NCI-H774 (cell line): ENCODE results near the gene SPESP1.
"Not testable (repeated sequence)": the region's sequence is repeated elsewhere in the genome, so short reads cannot be mapped to it uniquely, and the experiment has no call there.

Experiments
- DNase-seq: peaks from one replicate; lab custom pipeline; 2025; lab: John Stamatoyannopoulos, UW

Gene SPESP1

DNA sequence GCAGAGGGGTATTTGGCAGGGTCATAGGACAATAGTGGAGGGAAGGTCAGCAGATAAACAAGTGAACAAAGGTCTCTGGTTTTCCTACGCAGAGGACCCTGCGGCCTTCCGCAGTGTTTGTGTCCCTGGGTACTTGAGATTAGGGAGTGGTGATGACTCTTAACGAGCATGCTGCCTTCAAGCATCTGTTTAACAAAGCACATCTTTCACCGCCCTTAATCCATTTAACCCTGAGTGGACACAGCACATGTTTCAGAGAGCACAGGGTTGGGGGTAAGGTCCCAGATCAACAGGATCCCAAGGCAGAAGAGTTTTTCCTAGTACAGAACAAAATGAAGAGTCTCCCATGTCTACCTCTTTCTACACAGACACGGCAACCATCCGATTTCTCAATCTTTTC is 33.4 kb downstream of the SPESP1 start:
- not testable (repeated sequence) for DNase-seq

DNA sequence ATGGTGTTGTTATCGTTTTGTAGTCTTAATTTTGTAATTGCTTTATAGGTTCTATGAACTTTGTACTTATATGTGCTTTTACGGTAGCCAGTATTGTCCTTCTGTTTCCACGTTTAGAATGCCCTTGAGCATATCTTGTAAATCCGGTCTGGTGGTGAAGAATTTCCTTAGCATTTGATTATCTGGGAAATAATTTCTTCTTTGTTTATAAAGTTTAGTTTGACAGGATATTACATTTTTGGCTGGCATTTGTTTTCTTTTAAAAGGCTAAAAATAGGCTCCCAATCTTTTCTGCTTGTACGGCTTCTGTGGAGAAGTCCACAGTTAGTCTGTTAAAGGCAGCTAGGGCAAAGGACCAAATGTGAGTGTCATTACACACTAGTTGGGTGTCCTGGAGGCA is 36.7 kb downstream of the SPESP1 start:
- DNase-seq: no peak

DNA sequence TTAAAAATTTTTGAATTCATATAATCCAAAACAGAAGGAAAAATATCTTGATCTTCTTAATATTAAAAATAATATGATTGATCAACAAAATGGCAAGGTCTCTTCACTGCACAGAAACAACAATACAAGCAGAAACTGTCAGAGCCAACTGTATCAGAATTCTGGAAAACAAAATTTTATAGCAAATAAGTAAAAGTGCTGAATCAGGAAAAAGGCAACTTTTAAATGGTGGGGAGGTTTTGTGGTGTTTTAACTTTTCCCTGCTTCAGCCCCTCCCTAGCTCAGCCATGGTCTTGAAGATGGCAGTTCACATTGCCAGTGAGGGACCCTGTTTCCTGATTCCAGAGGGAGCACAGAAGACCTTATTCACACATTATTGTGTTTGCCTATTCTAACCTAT is 37.6 kb downstream of the SPESP1 start:
- no peak for DNase-seq

DNA sequence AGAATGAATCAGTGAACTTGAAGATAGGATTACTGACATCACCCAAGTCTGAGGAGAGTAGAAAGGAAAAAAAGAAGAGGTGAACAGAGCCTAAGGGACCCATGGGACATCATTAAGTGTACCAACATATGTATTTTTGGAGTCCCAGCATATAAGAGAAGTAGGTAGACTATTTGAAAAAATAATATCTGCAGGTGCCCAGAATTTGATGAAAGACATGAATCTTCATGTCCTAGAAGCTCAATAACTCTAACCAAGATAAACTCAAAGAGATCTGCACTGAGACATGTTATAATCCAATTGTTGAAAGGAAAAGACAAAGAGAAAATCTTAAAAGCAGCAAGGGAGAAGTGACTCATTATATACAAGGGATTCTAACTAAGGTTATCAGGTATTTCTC is 39.0 kb downstream of the SPESP1 start:
- DNase-seq: no peak

DNA sequence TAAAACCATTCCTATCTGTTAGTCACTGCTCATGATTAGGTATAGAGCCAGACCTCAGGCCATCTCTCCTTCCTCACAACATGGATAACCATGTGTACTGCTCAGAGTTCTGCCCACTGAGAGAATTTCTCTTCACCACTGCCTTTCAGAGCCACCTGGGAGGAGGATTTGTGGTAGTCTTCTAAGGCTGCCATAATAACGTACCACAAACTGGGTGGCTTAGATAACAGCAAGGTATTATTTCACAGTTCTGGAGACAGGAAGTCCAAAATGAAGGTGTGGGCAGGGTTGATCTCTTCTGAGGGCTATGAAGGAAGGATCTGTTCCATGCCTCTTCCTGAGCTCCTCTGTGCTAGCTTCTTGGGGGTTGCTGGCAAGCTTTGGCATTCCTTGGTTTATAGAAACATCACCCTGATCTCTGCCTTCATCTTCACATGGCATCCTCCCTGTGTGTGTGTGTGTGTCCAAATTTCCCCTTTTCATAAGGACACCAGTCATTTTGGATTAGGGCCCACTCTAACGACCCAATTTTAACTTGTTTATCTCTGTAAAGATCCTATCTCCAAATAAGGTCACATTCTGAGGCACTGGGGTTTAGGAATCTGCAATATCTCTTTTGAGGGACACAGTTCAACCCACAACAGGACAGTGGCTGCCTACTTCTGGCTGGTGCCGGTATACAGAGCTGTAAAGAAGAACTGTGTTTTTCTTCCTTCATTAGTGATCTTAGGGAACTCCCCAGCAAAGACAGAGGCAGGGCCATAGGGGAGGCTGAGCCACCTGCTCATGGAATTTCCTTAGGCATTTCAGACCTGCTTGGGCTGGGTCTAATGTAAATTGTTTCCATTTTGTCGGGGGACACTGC is 42.1 kb downstream of the SPESP1 start:
- DNase-seq: no peak

DNA sequence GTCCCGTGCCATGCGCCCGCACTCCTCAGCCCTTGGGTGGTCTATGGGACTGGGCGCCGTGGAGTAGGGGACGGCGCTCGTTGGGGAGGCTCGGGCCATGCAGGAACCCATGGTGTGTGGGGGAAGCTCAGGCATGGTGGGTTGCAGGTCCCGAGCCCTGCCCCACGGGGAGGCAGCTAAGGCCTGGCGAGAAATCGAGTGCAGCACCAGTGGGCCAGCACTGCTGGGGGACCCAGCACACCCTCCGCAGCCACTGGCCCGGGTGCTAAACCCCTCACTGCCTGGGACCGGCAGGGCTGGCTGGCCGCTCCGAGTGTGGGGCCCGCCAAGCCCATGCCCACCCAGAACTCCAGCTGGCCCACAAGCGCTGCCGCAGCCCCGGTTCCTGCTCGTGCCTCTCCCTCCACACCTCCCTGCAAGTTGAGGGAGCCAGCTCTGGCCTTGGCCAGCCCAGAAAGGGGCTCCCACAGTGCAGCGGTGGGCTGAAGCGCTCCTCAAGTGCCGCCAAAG is 45.4 kb downstream of the SPESP1 start:
- DNase-seq: not testable (repeated sequence)

DNA sequence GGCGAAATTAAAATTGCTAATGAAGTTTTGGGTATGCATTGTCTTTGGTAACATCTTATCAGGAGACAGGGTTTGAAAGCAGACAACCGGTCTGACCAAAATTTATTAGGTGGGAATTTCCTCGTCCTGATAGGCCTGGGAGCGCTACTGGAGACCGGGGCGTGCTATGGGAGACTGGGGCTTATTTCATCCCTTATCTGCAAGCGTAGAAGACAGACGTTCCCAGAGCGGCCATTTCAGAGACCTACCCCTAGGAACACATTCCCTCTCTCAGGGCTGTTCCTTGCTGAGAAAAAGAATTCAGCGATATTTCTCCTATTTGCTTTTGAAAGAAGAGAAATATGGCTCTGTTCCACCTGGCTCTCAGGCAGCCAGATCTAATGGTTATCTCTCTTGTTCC is 47.1 kb downstream of the SPESP1 start:
- DNase-seq: not testable (repeated sequence)

DNA sequence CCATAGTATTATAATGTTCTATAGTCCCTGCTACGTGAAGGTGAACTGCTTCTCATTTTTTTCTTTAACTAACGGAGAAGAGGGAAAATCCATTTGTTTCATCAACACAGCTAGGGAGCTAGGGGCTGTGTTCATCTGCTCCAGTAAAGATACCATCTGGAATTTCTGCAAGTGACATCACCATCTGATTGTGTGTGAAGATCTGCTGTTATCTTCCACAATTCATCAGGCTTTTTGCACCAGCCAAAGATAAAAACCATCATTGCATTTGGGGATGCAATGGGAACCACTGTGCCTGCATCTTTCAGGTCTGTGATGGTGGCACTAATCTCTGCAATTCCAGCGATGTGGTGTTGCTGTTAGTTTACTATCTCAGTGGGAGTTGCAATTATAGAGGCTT is 48.7 kb downstream of the SPESP1 start:
- DNase-seq: no peak

DNA sequence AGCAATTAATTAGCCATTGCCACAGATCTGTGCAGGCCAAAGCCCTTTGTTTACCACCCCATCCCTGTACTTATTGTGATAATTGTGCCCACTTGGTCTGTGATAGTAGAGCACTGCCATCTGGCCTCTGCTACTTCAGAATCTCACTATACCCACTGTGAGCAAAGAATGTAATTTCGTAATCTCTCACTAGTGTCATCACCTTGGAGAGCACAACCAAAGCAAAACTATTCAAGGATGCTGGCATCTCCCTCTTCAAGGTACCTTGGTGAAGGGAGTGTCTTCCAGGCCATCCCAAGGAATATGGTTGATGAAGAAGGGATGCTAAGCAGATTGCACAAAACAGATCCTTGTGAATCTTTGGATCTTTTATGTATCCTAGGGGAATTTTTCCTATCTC is 49.5 kb downstream of the SPESP1 start:
- no peak for DNase-seq

DNA sequence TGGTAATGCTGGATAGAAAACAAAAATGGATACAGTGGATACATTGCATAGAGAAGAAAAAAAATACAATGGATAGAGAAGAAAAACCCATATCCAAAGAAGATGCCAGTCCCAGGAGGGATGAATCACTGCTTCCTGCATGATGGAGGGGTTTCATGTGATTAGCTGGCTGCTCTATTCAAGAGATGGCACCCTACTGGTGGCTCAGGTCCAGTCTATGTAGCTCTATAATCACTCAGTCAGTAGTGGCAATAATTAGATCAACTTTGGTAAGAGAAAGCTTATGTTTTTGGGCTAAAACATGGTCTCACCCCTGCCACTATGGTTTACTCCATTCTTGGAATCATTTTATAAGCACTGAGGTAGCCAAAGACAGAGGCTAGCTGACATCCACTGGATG is 50.5 kb downstream of the SPESP1 start:
- no peak for DNase-seq

DNA sequence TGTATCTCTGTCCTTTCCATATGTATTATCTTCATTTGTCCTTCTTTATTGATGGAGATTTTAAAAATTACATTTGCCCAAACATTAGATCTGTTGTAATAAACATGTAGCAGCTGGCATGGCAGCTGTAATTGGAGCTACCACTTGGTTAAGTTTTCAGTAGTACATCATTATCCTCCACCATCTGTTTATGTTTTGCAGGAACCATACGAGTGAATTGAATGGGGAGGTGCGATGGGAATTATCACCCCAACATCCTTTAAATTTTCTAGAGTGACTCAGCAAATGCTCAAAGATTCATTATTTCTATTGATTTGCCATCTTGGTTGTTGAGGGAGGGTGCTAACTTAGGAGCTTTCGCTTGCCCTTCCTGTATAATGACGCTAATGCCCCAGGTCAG is 51.6 kb downstream of the SPESP1 start:
- no peak for DNase-seq

DNA sequence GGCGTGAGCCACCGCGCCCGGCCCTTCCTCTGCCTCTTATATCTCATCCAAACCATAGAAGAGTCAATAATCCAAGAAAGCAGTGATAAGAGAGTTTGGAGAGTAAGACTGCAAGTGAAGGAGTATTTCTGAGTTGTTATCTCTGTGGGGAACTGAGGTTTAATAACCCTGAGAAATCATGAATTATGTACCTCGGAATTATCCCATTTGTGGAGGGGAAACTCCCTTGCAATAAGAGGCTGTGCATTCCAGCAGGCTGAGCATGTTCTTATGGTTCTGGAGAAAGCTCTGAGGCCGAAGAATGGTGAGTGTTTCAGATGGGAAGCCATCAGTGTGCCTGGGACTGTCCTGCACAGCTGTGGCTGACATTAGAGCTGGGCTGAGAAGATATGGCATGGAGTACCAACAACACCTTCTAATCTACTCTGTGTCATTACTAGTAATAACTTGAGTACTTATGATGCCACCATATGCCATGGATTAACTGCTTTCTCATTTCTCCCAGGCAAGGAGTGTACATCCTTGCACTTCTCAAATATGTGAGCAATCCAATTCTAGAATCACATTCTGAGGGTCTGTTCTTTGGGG is 52.7 kb downstream of the SPESP1 start:
- no peak for DNase-seq

DNA sequence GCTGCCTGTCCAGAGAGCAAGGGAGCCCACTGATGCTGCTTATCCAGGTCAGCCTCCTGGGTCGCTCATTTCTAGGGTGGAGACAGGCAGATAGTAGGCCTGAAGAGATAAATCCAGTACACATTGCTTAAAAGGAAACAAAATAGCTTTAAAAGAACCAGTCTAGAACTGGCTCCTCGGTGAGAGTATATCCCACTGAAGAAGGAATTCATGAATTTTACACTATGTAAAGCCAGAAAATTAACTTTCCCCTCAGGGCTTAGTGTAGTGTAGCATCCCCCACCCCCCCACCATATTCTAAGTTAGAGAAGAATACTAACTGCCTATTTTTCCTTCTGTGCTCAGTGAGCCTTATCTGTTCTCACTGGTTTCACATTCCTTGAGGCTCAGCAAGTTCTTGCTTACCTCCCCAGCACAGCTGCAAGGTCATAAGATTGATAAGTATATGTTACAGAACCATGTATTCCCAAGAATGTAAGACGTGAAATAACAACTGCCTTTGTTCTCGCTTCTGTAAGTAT is 53.7 kb downstream of the SPESP1 start:
- no peak for DNase-seq

DNA sequence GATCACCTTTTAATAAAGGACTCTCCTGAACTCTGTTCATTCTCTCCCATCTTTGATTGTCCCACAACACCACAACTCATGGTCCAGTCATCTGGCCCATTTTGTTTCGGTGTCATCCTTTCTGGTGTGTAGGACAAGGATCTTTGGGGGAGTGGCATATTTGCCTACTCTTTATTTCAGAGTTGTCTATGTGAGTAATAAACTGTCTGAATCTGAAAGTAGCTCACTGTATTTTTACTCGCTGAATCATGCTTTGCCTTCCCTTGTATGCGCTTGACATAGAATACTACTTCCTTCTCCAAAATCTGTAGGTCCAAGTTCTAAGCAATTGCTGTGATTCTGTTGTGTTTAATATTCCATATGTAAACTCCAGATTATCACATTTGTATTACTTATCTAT is 54.3 kb downstream of the SPESP1 start:
- no peak for DNase-seq

DNA sequence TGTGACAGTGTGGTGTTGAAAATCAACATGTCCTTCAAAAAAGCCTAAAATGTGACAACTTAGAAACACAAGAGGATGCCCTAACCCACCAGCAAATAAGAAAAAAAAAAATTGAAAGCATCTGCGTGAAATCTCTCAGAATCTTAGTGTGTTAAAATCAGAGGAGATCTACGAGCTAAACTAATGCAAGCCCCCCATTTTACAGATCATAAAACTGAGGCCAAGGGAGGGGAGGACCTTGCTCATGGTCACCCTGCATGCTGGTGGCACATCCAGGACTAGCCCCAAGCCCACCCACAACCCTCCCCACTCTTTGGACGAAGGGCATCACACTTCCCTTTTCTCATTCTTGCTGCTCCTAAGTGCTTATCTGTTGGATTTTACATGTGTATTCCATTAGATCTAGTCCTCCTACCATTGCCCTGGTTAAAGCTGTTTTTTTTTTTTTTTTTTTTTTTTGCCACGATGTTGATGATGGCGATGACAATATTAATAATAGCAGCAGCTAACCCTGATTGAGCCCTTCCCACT is 55.1 kb downstream of the SPESP1 start:
- DNase-seq: no peak

DNA sequence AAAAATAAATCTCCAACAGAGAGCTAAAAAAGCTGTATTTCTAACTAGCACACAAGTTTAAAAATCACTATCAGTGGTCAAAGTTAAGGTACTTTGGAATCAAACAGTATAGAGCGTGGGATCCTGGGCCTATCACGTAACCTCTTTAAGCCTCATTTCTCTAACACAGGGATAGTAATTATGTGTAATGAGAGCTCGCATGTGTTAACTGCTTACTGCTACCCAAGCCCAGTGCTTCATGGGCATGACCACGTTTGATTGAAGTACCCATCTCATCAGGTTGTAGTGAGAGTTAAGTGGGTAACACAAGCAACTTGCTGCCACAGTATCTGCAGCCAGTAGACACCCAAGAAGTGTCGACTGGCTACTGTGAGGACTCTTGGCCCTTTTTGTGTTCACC is 56.0 kb downstream of the SPESP1 start:
- no peak for DNase-seq

DNA sequence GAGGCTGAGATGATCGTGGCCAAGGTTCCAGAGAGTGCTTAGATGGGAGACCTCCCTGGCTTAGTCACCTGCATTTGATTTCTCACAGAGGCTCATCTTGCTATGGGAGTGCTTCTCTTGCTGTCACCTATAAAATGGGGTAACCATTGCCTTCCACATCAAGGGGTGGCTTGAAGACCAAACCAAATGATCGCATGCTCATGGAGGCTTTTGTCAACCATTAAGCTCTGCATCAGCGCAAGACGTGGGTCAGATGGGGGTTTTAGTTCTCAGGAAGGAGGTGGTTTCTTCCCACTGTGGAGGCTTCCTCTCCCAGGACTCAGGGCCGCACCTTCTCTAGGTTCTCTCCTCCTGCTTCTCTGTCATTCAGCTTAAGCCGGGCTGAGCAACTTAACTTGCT is 56.8 kb downstream of the SPESP1 start:
- DNase-seq: no peak

DNA sequence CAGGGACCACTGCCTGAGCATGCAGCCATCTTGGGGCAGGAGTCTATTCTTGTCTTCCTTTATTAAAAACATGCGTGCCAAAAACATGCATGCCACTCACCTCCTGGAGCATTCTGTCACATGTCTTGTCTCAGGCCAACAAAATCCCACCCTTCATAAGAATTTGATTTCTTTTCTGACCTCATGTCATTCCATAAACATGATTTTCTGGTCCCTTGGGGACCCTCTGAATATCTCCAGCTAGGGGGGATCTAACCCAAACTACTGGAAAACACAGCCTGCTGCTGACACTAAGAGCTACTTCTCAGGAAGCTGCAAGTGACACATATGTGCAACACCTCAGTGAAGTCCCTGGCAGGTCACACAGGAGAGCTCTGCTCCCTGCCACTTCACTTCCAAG is 57.4 kb downstream of the SPESP1 start:
- no peak for DNase-seq

DNA sequence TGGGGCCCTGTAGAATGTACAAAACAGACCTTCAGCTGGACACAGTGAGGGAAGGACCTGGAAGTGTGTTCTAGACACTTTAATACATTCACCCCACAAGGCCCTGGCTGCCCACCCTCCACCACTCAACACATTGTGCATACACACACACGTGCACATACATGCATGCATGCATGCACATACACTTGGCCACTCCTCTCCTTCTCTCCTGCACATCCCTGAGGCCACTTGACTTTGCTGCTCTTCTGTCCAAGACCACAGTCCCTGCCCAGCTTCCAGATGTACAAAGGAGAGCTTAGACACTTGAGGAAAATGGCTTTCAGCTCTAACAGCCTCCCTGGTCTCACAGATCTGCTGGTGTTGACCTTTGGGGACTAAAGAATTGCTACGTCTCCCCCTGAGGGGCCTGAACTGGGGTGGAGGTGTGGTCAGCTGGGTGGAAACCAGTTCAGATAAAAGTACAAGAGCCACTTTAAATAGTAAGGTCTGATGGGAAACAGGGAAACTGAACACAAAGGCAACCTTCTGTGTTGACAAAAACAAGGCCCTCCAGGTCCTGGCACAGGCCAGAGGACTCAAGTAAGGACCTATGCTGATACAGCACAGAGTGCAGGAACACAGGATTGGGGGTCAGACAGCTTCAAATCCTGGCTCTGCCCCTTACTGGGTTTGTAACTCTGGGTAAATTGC is 59.4 kb downstream of the SPESP1 start:
- DNase-seq: no peak

DNA sequence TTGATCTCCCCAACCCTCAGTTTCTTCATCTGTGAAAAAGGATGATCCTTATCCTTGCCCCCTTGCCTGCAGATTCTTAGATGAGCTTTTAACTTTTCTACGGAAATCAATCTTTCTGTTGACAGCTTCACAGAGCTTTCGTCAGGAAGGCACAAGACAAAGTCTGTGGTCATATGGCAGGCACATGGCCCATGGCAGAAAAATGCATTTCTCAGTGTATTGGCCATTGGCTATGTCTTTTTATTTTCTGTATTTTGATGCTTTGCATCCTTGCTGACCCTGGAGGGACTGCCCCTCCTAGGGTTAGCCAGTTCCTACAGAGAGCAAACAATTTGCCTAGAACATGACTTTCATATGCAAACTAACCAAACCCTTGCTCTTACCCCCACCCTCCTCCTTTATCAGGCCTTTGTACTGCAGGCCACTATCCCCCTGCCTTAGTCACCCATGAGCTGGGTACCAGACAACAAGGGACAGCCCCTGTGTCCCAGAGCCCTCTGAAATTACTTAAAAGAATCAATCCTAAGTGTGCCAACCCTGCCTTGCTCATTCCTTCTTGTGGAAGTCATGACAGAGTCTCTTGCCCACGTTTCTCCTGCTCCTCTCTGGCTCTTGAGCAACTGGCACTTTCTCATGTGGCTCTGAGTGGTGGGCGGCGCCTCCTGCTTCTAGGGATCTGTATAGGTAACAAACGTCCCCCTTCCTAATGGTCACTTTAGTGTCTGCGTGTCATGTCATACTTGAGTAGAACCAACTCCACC is 60.1 kb downstream of the SPESP1 start:
- DNase-seq: no peak

DNA sequence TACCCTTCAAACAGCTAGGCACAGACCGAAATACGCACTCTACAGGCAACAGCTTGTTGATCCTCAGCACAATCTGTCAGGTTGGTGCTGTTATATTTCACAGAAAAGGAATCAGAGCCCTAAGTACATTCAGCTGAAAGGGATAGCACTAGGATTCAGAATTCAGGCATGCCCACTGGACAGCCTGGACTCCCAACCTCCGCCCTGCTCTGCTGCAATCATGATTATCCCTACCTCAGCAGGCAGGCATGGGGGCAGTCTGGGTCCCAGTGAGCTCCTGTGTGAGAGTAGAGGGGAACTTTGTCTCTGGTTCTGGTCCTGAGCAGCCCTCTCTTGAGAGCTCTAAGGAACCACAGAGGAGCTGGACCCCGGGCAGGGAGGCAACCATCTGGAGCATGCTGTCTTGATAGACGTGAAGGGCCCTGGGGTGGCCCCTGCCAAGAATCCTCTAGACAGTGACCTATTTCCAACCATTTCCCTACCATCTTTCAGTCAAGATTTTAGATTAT is 60.7 kb downstream of the SPESP1 start:
- no peak for DNase-seq

DNA sequence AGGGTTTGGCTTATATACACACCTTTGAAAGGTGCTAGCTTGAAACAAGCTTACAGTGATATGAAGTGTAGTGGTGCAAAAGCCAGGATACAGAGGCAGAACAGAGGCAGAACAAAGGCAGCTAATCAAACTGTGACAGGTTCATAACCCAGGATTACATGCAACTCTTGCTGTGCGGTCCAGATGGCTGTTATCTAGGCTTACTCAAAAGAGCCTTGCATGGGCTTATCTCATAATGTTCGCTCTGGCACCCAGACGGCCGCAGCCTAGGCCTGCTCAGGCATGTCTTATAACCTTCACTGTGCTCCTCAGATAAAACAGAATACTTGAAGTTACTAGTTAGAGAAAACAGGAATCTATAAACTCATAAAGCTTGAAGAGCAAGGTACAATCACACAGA is 61.4 kb downstream of the SPESP1 start:
- no peak for DNase-seq
